Type B pancreatic cell (in vitro differentiated cells): Measurements from ENCODE around the gene EPOP. TPM values are rescaled to one million over a fixed set of nuclear protein-coding genes. Genes with fewer than 3 reads are reported as not detected.

Source experiments
- DNase-seq: peaks from one replicate; pipeline ENCODE4 v3.0.0; 2021; ENCODE audit warnings: mixed read lengths; ENCODE audit not compliant: unreplicated experiment; ENCODE audit errors: extremely low spot score
- H3K27ac Mint-ChIP-seq: 2 replicates; pipeline ENCODE4 v1.8.0; 2021; ENCODE audit warnings: mild to moderate bottlenecking, mixed read lengths
- H3K27me3 Mint-ChIP-seq: 2 replicates; pipeline ENCODE4 v1.8.0; 2021; ENCODE audit warnings: mixed read lengths
- H3K36me3 Mint-ChIP-seq: 2 replicates; pipeline ENCODE4 v1.8.0; 2021; ENCODE audit warnings: mixed read lengths
- H3K4me1 Mint-ChIP-seq: one replicate; pipeline ENCODE4 v1.8.0; 2021; ENCODE audit warnings: mixed read lengths; ENCODE audit not compliant: unreplicated experiment
- H3K4me3 Mint-ChIP-seq: 2 replicates; pipeline ENCODE4 v1.8.0; 2021; ENCODE audit warnings: mild to moderate bottlenecking, mixed read lengths
- H3K9me3 Mint-ChIP-seq: 2 replicates; pipeline ENCODE4 v1.8.0; 2021; ENCODE audit warnings: mixed read lengths
- CTCF ChIP-seq: fragments of 200-600 bp; sonication (generic); conservative IDR thresholded peaks from 2 replicates; pipeline ENCODE4 v1.5.0; 2021; ENCODE audit warnings: antibody characterized with exemption, mild to moderate bottlenecking
- total RNA-seq: library from RNA; stranded (reverse); gene quantifications from 2 replicates; pipeline ENCODE4 v1.2.1, GENCODE V29; 2021; ENCODE audit warnings: low replicate concordance

The EPOP gene
- total RNA-seq, 1 donor from 2014 or later, result 6.2 TPM

GRCh38 chr17:38711792-38712571 is 37.2 kb upstream of the EPOP start:
- no peak overlapping the region for H3K4me3 Mint-ChIP-seq

GRCh38 chr17:38710985-38711384 is 36.2 kb upstream of the EPOP start:
- H3K27ac Mint-ChIP-seq, result no peak overlapping the region
- no peaks in the 10 kb centered on the region for H3K9me3 Mint-ChIP-seq
- no peaks in the 10 kb centered on the region for H3K27me3 Mint-ChIP-seq
- H3K36me3 Mint-ChIP-seq, result peaks cover 10% of the 10 kb centered on the region
- DNase-seq, result no peak
- TF ChIP-seq CTCF, result no peak
- no peak overlapping the region for H3K4me3 Mint-ChIP-seq
- H3K4me1 Mint-ChIP-seq, result peaks cover 29% of the 10 kb centered on the region

More at GRCh38 chr17:38711792-38712571, 37.2 kb upstream of the EPOP start:
- Mint-ChIP-seq H3K27me3 (no peaks in the 10 kb centered on the region), H3K36me3 (peaks cover 13% of the 10 kb centered on the region), H3K4me1 (peaks cover 21% of the 10 kb centered on the region), H3K27ac (no peak overlapping the region), H3K9me3 (no peaks in the 10 kb centered on the region)
- no peak for TF ChIP-seq CTCF
- no peak for DNase-seq

GRCh38 chr17:38710604-38710962 is 35.8 kb upstream of the EPOP start:
- TF ChIP-seq CTCF, result no peak
- Mint-ChIP-seq H3K9me3 (no peaks in the 10 kb centered on the region), H3K4me1 (peaks cover 29% of the 10 kb centered on the region), H3K27me3 (no peaks in the 10 kb centered on the region), H3K27ac (no peak overlapping the region), H3K36me3 (peaks cover 10% of the 10 kb centered on the region), H3K4me3 (no peak overlapping the region)
- DNase-seq, result no peak

GRCh38 chr17:38709864-38710603 is 35.3 kb upstream of the EPOP start:
- TF ChIP-seq CTCF, result no peak
- H3K4me3 Mint-ChIP-seq, result no peak overlapping the region
- H3K36me3 Mint-ChIP-seq, result peaks cover 10% of the 10 kb centered on the region
- H3K27ac Mint-ChIP-seq, result no peak overlapping the region
- H3K4me1 Mint-ChIP-seq, result peaks cover 29% of the 10 kb centered on the region
- no peaks in the 10 kb centered on the region for H3K27me3 Mint-ChIP-seq
- DNase-seq, result no peak
- no peaks in the 10 kb centered on the region for H3K9me3 Mint-ChIP-seq

GRCh38 chr17:38709104-38709820 is 34.5 kb upstream of the EPOP start:
- Mint-ChIP-seq H3K27me3 (peaks cover 3% of the 10 kb centered on the region), H3K27ac (no peak overlapping the region), H3K36me3 (peaks cover 10% of the 10 kb centered on the region), H3K4me3 (no peak overlapping the region), H3K9me3 (no peaks in the 10 kb centered on the region), H3K4me1 (peaks cover 32% of the 10 kb centered on the region)
- no peak for DNase-seq
- TF ChIP-seq CTCF, result no peak
